ENCODE results near the gene TNS3. TPM values are rescaled to one million over a fixed set of nuclear protein-coding genes. Genes with fewer than 3 reads are reported as not detected.

The TNS3 gene
- total and polyA plus RNA-seq, 2 experiments from 2014 or later, result 2.7 to 5.7 TPM

GRCh38 chr7:47333959-47334358, 248.0 kb downstream of the TNS3 start:
- Histone ChIP-seq H3K27ac (no peak overlapping the region), H3K4me1 (ENCODE audit: low read depth) (peaks cover 16% of the 10 kb centered on the region), H3K27me3 (no peaks in the 10 kb centered on the region), H3K4me3 (no peak overlapping the region), H3K9me3 (ENCODE audit: low read depth) (no peaks in the 10 kb centered on the region), H3K36me3 (no peaks in the 10 kb centered on the region)
- TF ChIP-seq CTCF (IDR thresholded peaks at IDR 0.05; ENCODE audit: low read depth, low read length), result no peak
- no peak for DNase-seq (ENCODE audit: low read depth in 1 of 2, low spot score in 1 of 2)

GRCh38 chr7:47333554-47333887, 248.4 kb downstream of the TNS3 start:
- peaks cover 20% of the 10 kb centered on the region for H3K4me1 ChIP-seq (ENCODE audit: low read depth)
- DNase-seq (ENCODE audit: low read depth in 1 of 2, low spot score in 1 of 2), result no peak
- H3K9me3 ChIP-seq (ENCODE audit: low read depth), result no peaks in the 10 kb centered on the region
- no peaks in the 10 kb centered on the region for H3K36me3 ChIP-seq
- no peak overlapping the region for H3K27ac ChIP-seq
- H3K4me3 ChIP-seq, result no peak overlapping the region
- no peaks in the 10 kb centered on the region for H3K27me3 ChIP-seq
- no peak for TF ChIP-seq CTCF (IDR thresholded peaks at IDR 0.05; ENCODE audit: low read depth, low read length)

GRCh38 chr7:47332681-47333553, 249.0 kb downstream of the TNS3 start:
- Histone ChIP-seq H3K4me3 (no peak overlapping the region), H3K4me1 (ENCODE audit: low read depth) (peaks cover 23% of the 10 kb centered on the region), H3K9me3 (ENCODE audit: low read depth) (no peaks in the 10 kb centered on the region), H3K27me3 (no peaks in the 10 kb centered on the region), H3K27ac (peak overlapping the region; percentile 27), H3K36me3 (no peaks in the 10 kb centered on the region)
- DNase-seq (ENCODE audit: low read depth in 1 of 2, low spot score in 1 of 2), result peak in 1 of 2 donors; percentile 43
- TF ChIP-seq CTCF (IDR thresholded peaks at IDR 0.05; ENCODE audit: low read depth, low read length), result no peak

GRCh38 chr7:47332213-47332612, 249.7 kb downstream of the TNS3 start:
- H3K27me3 ChIP-seq, result no peaks in the 10 kb centered on the region
- peaks cover 24% of the 10 kb centered on the region for H3K4me1 ChIP-seq (ENCODE audit: low read depth)
- no peaks in the 10 kb centered on the region for H3K9me3 ChIP-seq (ENCODE audit: low read depth)
- H3K4me3 ChIP-seq, result no peak overlapping the region
- TF ChIP-seq CTCF (IDR thresholded peaks at IDR 0.05; ENCODE audit: low read depth, low read length), result no peak
- H3K36me3 ChIP-seq, result no peaks in the 10 kb centered on the region
- H3K27ac ChIP-seq, result no peak overlapping the region
- DNase-seq (ENCODE audit: low read depth in 1 of 2, low spot score in 1 of 2), result no peak

GRCh38 chr7:47331179-47331565, 250.7 kb downstream of the TNS3 start:
- Histone ChIP-seq H3K27me3 (no peaks in the 10 kb centered on the region), H3K9me3 (ENCODE audit: low read depth) (no peaks in the 10 kb centered on the region), H3K4me3 (no peak overlapping the region), H3K36me3 (no peaks in the 10 kb centered on the region), H3K4me1 (ENCODE audit: low read depth) (peaks cover 35% of the 10 kb centered on the region), H3K27ac (no peak overlapping the region)
- DNase-seq (ENCODE audit: low read depth in 1 of 2, low spot score in 1 of 2), result no peak
- TF ChIP-seq CTCF (IDR thresholded peaks at IDR 0.05; ENCODE audit: low read depth, low read length), result no peak

Measured in cardiac muscle cell (in vitro differentiated cells and primary cell).